GM18909 (cell line): ENCODE data around the gene DROSHA.

ENCODE experiments used
- ATAC-seq: cut with Tn5 transposase; IDR thresholded peaks from one replicate; pipeline ENCODE4 v1.9.1; 2021; ENCODE audit warnings: mild to moderate bottlenecking; ENCODE audit not compliant: unreplicated experiment, poor library complexity

Gene DROSHA

GRCh38 chr5:31357038-31357437, 174.9 kb downstream of the DROSHA start:
- ATAC-seq, result no peak

GRCh38 chr5:31355337-31355736, 176.6 kb downstream of the DROSHA start:
- ATAC-seq, result no peak
